HepG2 (cell line): ENCODE measurements around the gene CTBP1. TPM values are rescaled to one million over a fixed set of nuclear protein-coding genes. Genes with fewer than 3 reads are reported as not detected.
A peak's percentile ranks its signal among the peaks of the same experiment; 100 is the strongest.

Experiments
- ATAC-seq: fragments of 200-7000 bp; cut with Tn5 transposase; 3 replicates; pipeline ENCODE4 v1.9.1; 2020; ENCODE audit warnings: mild to moderate bottlenecking, moderate library complexity
- BruUV-seq: library from RNA; stranded (reverse); fragments of 400-500 nt; replicated peaks from 2 replicates; lab custom pipeline; 2021; lab: Mats Ljungman, UMichigan
- CTCF ChIA-PET: fragments of 300-600 bp; formaldehyde crosslinking; extraction: SDS; loops from one replicate; lab custom pipeline; 2021; ENCODE audit warnings: low total read pairs, inconsistent platforms, low intra/inter-chr PET ratio; lab: Yijun Ruan, JAX
- POLR2A ChIA-PET: fragments of 350-600 bp; sonication (Branson Sonifier 250); formaldehyde crosslinking; loops from one replicate; lab custom pipeline; 2020; ENCODE audit warnings: antibody characterized with exemption, inconsistent platforms; lab: Yijun Ruan, JAX
- DNase-seq: peaks from one replicate; pipeline ENCODE4 v3.0.0-alpha.2; 2015; ENCODE audit warnings: low spot score
- FAIRE-seq: peaks from 3 replicates; lab custom pipeline; 2011; peaks lifted over from hg19 to GRCh38; lab: Jason Lieb, UNC
- H2AFZ ChIP-seq: one replicate; pipeline ENCODE4 v1.6.1; 2011; ENCODE audit warnings: low read length, inconsistent platforms
- H3K27ac ChIP-seq: fragments of 300-600 bp; 3 replicates; pipeline ENCODE4 v1.8.0; 2011; ENCODE audit warnings: mixed run types, mild to moderate bottlenecking, mixed read lengths, low read length, inconsistent platforms; ENCODE audit not compliant: insufficient read depth; ENCODE audit errors: extremely low read length
- H3K27me3 ChIP-seq, 2 experiments: fragments of 200-600 bp in 1 of 2; 2 replicates in 1 of 2; 3 replicates in 1 of 2; pipeline versions ENCODE4 v1.6.0 to v1.8.0; 2011; ENCODE audit warnings: low read length in 2 of 2, mild to moderate bottlenecking in 2 of 2, moderate library complexity in 2 of 2, inconsistent platforms in 1 of 2; ENCODE audit not compliant: insufficient read depth in 2 of 2, control insufficient read depth in 1 of 2
- H3K36me3 ChIP-seq, 2 experiments: fragments of 200-600 bp in 1 of 2; replicated peaks in 1 of 2; 2 replicates in 1 of 2; 3 replicates in 1 of 2; pipeline versions ENCODE4 v1.5.1 to v1.8.0; 2011; ENCODE audit warnings: low read length in 2 of 2, inconsistent platforms in 1 of 2; ENCODE audit not compliant: insufficient read depth in 2 of 2, control insufficient read depth in 1 of 2
- H3K4me1 ChIP-seq: 2 replicates; pipeline ENCODE4 v1.5.1; 2012; ENCODE audit warnings: low read length, inconsistent platforms; ENCODE audit not compliant: insufficient read depth
- H3K4me2 ChIP-seq: 2 replicates; pipeline ENCODE4 v1.6.0; 2011; ENCODE audit warnings: low read depth, low read length, inconsistent platforms
- H3K4me3 ChIP-seq, 3 experiments: fragments of 200-600 bp in 1 of 3; sonication (generic), shearing (Covaris generic) in 1 of 3; replicated peaks in 1 of 3; 2 replicates each; pipeline ENCODE4 v1.5.1; 2011 to 2016; ENCODE audit warnings: low read length in 3 of 3, inconsistent platforms in 2 of 3, low read depth in 2 of 3, mild to moderate bottlenecking in 2 of 3, control low read depth in 1 of 3, mixed read lengths in 1 of 3; ENCODE audit not compliant: insufficient read depth in 1 of 3
- H3K79me2 ChIP-seq: one replicate; pipeline ENCODE4 v1.6.1; 2011; ENCODE audit warnings: low read length, inconsistent platforms; ENCODE audit not compliant: insufficient read depth
- H3K9ac ChIP-seq: 2 replicates; pipeline ENCODE4 v1.6.0; 2011; ENCODE audit warnings: mild to moderate bottlenecking, low read depth, low read length, inconsistent platforms; ENCODE audit not compliant: insufficient read depth
- H3K9me3 ChIP-seq: 2 replicates; pipeline ENCODE4 v1.5.1; 2012; ENCODE audit warnings: mild to moderate bottlenecking, low read length
- H4K20me1 ChIP-seq: 2 replicates; pipeline ENCODE4 v1.6.0; 2011; ENCODE audit warnings: inconsistent platforms, mild to moderate bottlenecking, low read length, moderate library complexity; ENCODE audit not compliant: insufficient read depth
- CTCF ChIP-seq: sonication (generic); formaldehyde crosslinking; IDR thresholded peaks from 2 replicates; pipeline ENCODE4 v1.5.0; 2020; ENCODE audit warnings: mild to moderate bottlenecking, missing genetic modification reagents, moderate library complexity
- FOXK1 ChIP-seq: sonication (generic); formaldehyde crosslinking; IDR thresholded peaks from 2 replicates; pipeline ENCODE4 v1.4.0; 2020; ENCODE audit warnings: low read depth, missing genetic modification reagents, borderline replicate concordance
- HNF4G ChIP-seq, 2 experiments: sonication (generic) in 1 of 2; formaldehyde crosslinking in 1 of 2; IDR thresholded peaks; 2 replicates each; pipeline versions ENCODE4 v1.4.0 to v1.6.1; 2011 to 2020; ENCODE audit warnings: borderline replicate concordance in 2 of 2, low read depth in 2 of 2, mild to moderate bottlenecking in 2 of 2, low read length in 1 of 2, missing genetic modification reagents in 1 of 2, moderate library complexity in 1 of 2
- HNRNPL ChIP-seq: fragments of 200-400 bp; formaldehyde crosslinking; IDR thresholded peaks from 2 replicates; pipeline ENCODE4 v1.6.1; 2017; ENCODE audit warnings: mild to moderate bottlenecking, low read depth, low read length
- RBFOX2 ChIP-seq: fragments of 200-400 bp; formaldehyde crosslinking; IDR thresholded peaks from 2 replicates; pipeline ENCODE4 v1.6.1; 2017; ENCODE audit warnings: low read depth, mild to moderate bottlenecking, low read length
- ZBTB33 ChIP-seq: sonication (generic); formaldehyde crosslinking; IDR thresholded peaks from 2 replicates; pipeline ENCODE4 v1.4.0; 2020; ENCODE audit warnings: missing genetic modification reagents
- ZNF619 ChIP-seq: sonication (generic); formaldehyde crosslinking; IDR thresholded peaks from 2 replicates; pipeline ENCODE4 v1.4.0; 2020; ENCODE audit warnings: mild to moderate bottlenecking, missing genetic modification reagents
- ZNF687 ChIP-seq: sonication (generic); formaldehyde crosslinking; IDR thresholded peaks from 2 replicates; pipeline ENCODE4 v1.5.1; 2020; ENCODE audit warnings: mild to moderate bottlenecking, missing genetic modification reagents, moderate library complexity
- WGBS: methylation state at CpG from one replicate; pipeline ENCODE4 v1.1.6; 2017; ENCODE audit warnings: low lambda C conversion rate; 5-methylcytosine and 5-hydroxymethylcytosine counted together
- in situ Hi-C: cut with HindIII; loops from 2 replicates; pipeline ENCODE4 v1.10.0; 2017; ENCODE audit warnings: low pct_unique_long_range_greater_than_20kb; ENCODE audit not compliant: extremely low pct_ligation_motif_present
- intact Hi-C: fragments of 100-400 bp; cut with micrococcal nuclease; formaldehyde crosslinking; loops from one replicate; pipeline ENCODE4 v1.10.0; 2022; ENCODE audit not compliant: unreplicated experiment
- polyA plus RNA-seq, 8 experiments: library from polyadenylated mRNA; depleted of rRNA in 3 of 8; stranded (reverse) in 7 of 8; unstranded in 1 of 8; fragments of >200 nt; fragmentation: Illumina TruSeq in 4 of 8; extraction: Trizol in 4 of 8; gene quantifications; 2 replicates each; pipeline versions ENCODE4 v1.2.1 to v1.2.3, GENCODE V29; 2011 to 2016; ENCODE audit warnings: low read depth in 4 of 8, missing spikeins in 1 of 8, mixed read lengths in 1 of 8; ENCODE audit not compliant: insufficient read depth in 1 of 8
- total RNA-seq, 5 experiments: library from RNA; depleted of rRNA; stranded (reverse); fragments of >200 nt; fragmentation: Illumina TruSeq; extraction: Trizol; gene quantifications; 2 replicates each; pipeline ENCODE4 v1.2.3, GENCODE V29; 2016; ENCODE audit warnings: low read depth in 1 of 5

The CTBP1 gene
- total and polyA plus RNA-seq, 2 of the 13 experiments (the other 11 are each of a cell fraction or from before 2014, with no cell fraction given) = 78.5 to 112 TPM

- H3K27me3 ChIP-seq = peaks cover 0 to 3% of the 10 kb centered on the region in 2 experiments; a peak in 2 of 5 replicates
- no peak for ATAC-seq
- ChIA-PET CTCF (no interaction called here), POLR2A (no interaction called here)
- DNase-seq = no peak
- WGBS = no CpG with 5 or more reads among the region's 13 CpGs
- no peaks in the 10 kb centered on the region for H3K79me2 ChIP-seq
- no peak overlapping the region for H3K4me3 ChIP-seq
- no peaks in the 10 kb centered on the region for H4K20me1 ChIP-seq
- no peak overlapping the region for H2AFZ ChIP-seq
- TF ChIP-seq ZBTB33 = peak; percentile 73
- no peak for TF ChIP-seq ZNF619 (CRISPR knock-in tag)
- TF ChIP-seq RBFOX2 = peak; percentile 10; the same call in 1 of the 2 replicates
- peak; percentile 33; the same call in 1 of the 2 replicates for TF ChIP-seq ZNF687 (CRISPR knock-in tag)
- no peak for TF ChIP-seq FOXK1 (CRISPR knock-in tag)
- TF ChIP-seq HNF4G (IDR thresholded peaks at IDR 0.05; ENCODE audit: borderline replicate concordance, low read depth, low read length) = no peak
- TF ChIP-seq HNF4G (CRISPR knock-in tag; IDR thresholded peaks at IDR 0.05; ENCODE audit: borderline replicate concordance, low read depth) = no peak
- TF ChIP-seq CTCF (CRISPR knock-in tag) = 0 out of 2 replicates have a peak, but pooled peaks have one; percentile 12
- 0 out of 2 replicates have a peak, but pooled peaks have one; percentile 10 for TF ChIP-seq HNRNPL
- intact Hi-C loops = no loop called here
- peaks cover 3 to 9% of the 10 kb centered on the region in 2 experiments; a peak in 2 of 5 replicates for H3K36me3 ChIP-seq
- H3K9ac ChIP-seq = no peak overlapping the region
- no TSS peak for BruUV-seq
- in situ Hi-C loops = loop anchor here (5.0 kb wide), 1 partner anchor 38 kb away; no protein-coding TSS in a partner anchor
- H3K4me2 ChIP-seq = no peak overlapping the region
- FAIRE-seq = no peak
- H3K27ac ChIP-seq = no peak overlapping the region
- no peaks in the 10 kb centered on the region for H3K9me3 ChIP-seq
- H3K4me1 ChIP-seq = peaks cover 30% of the 10 kb centered on the region
Observed at GRCh38 chr4:1169691-1170096, 79.2 kb downstream of the CTBP1 start.
